LHCN-M2 (cell line): ENCODE measurements around the gene TOR1AIP2. TPM values are rescaled to one million over a fixed set of nuclear protein-coding genes. Genes with fewer than 3 reads are reported as not detected.
"Not testable (repeated sequence)": the region's sequence is repeated elsewhere in the genome, so short reads cannot be mapped to it uniquely, and the experiment has no call there.

Source experiments
- DNase-seq: peaks from one replicate; pipeline ENCODE4 v3.0.0-alpha.2; 2012; ENCODE audit warnings: low read depth
- total RNA-seq: library from RNA; depleted of rRNA; stranded (reverse); fragments of >200 nt; gene quantifications from 2 replicates; pipeline ENCODE4 v1.2.3, GENCODE V29; 2014

The TOR1AIP2 gene
- total RNA-seq, 1 experiment from 2014 or later: 85.0 TPM

GRCh38 chr1:179875596-179876299 lies 1.9 kb downstream of the TOR1AIP2 start:
- DNase-seq: no peak

GRCh38 chr1:179873438-179873851 lies 4.2 kb downstream of the TOR1AIP2 start:
- no peak for DNase-seq

GRCh38 chr1:179872558-179872957 lies 5.0 kb downstream of the TOR1AIP2 start:
- no peak for DNase-seq

- DNase-seq: no peak
Observed at GRCh38 chr1:179871940-179872339, 5.7 kb downstream of the TOR1AIP2 start.

- no peak for DNase-seq
Observed at GRCh38 chr1:179870870-179871269, 6.7 kb downstream of the TOR1AIP2 start.

- peak; percentile 50 for DNase-seq
Observed at GRCh38 chr1:179867493-179868330, 9.9 kb downstream of the TOR1AIP2 start.

- no peak for DNase-seq
Observed at GRCh38 chr1:179866616-179867015, 11.0 kb downstream of the TOR1AIP2 start.

- DNase-seq: no peak
Observed at GRCh38 chr1:179865377-179865776, 12.2 kb downstream of the TOR1AIP2 start.

GRCh38 chr1:179860652-179861051 lies 17.0 kb downstream of the TOR1AIP2 start:
- no peak for DNase-seq

GRCh38 chr1:179857009-179857408 lies 20.6 kb downstream of the TOR1AIP2 start:
- no peak for DNase-seq

GRCh38 chr1:179856296-179856695 lies 21.3 kb downstream of the TOR1AIP2 start:
- DNase-seq: no peak

GRCh38 chr1:179855831-179856230 lies 21.8 kb downstream of the TOR1AIP2 start:
- DNase-seq: not testable (repeated sequence)

- no peak for DNase-seq
Observed at GRCh38 chr1:179853102-179853501, 24.5 kb downstream of the TOR1AIP2 start.

- DNase-seq: no peak
Observed at GRCh38 chr1:179848233-179848632, 29.4 kb downstream of the TOR1AIP2 start.

GRCh38 chr1:179840107-179840506 lies 37.5 kb downstream of the TOR1AIP2 start:
- DNase-seq: no peak

GRCh38 chr1:179836686-179837445 lies 40.7 kb downstream of the TOR1AIP2 start:
- DNase-seq: not testable (repeated sequence)

GRCh38 chr1:179831852-179832699 lies 45.5 kb downstream of the TOR1AIP2 start:
- DNase-seq: no peak

GRCh38 chr1:179831225-179831624 lies 46.4 kb downstream of the TOR1AIP2 start:
- DNase-seq: no peak

- no peak for DNase-seq
Observed at GRCh38 chr1:179828554-179829110, 49.0 kb downstream of the TOR1AIP2 start.

GRCh38 chr1:179826626-179827280 lies 50.9 kb downstream of the TOR1AIP2 start:
- DNase-seq: no peak
